Smooth muscle cell of the umbilical artery (primary cell): ENCODE results near the gene MFAP1. TPM values are rescaled to one million over a fixed set of nuclear protein-coding genes. Genes with fewer than 3 reads are reported as not detected.

ENCODE experiments used
- total RNA-seq: library from RNA; depleted of rRNA; stranded (reverse); fragments of >200 nt; gene quantifications from 2 replicates; pipeline ENCODE4 v1.2.3, GENCODE V29; 2014

Gene MFAP1
- total RNA-seq: 27.9 and 31.5 TPM in 2 replicates

GRCh38 chr15:43824302-43825246, at the start of gene MFAP1:
TSS of gene MFAP1 (minus strand) at chr15:43824690. CDS start at chr15:43824569, 121 bp downstream.

GRCh38 chr15:43826508-43827341, 2.2 kb upstream of the MFAP1 start, which contains the start of gene WDR76:
TSS of gene WDR76 (plus strand) at chr15:43827002. CDS start at chr15:43827033, 31 bp downstream.

GRCh38 chr15:43800286-43801141, 24.0 kb downstream of the MFAP1 start, which contains the start of gene HYPK:
TSS of gene HYPK (plus strand) at chr15:43800599. CDS start at chr15:43800623, 24 bp downstream.

GRCh38 chr15:43799945-43800285, 24.6 kb downstream of the MFAP1 start, which contains the start of gene SERINC4:
TSS of gene SERINC4 (minus strand) at chr15:43800220. CDS start at chr15:43799986, 234 bp downstream.

GRCh38 chr15:43791993-43792760, 32.3 kb downstream of the MFAP1 start, which contains the start of gene SERF2:
TSS of gene SERF2 (plus strand) at chr15:43792320. CDS start at chr15:43792377, 57 bp downstream.

GRCh38 chr15:43776718-43777266, 47.7 kb downstream of the MFAP1 start, which contains the start of gene ELL3:
TSS of gene ELL3 (minus strand) at chr15:43776966. CDS start at chr15:43776901, 65 bp downstream.

Other genes with a start within 250 kb of the MFAP1 start
- gene PPIP5K1, start 234.5 kb downstream of the MFAP1 start, total RNA-seq: 20.8 and 81.9 TPM in 2 replicates
- gene CKMT1B, start 230.7 kb downstream of the MFAP1 start, total RNA-seq: not detected in 2 replicates
- gene STRC, start 205.9 kb downstream of the MFAP1 start, total RNA-seq: 0.09 and 0.30 TPM in 2 replicates
- 0.89 and 9.6 TPM in 2 replicates for gene CATSPER2, start 175.8 kb downstream of the MFAP1 start, total RNA-seq
- gene CKMT1A, start 130.8 kb downstream of the MFAP1 start, total RNA-seq: not detected in 2 replicates
- 529 and 690 TPM in 2 replicates for gene PDIA3, start 78.3 kb downstream of the MFAP1 start, total RNA-seq
- gene ELL3, start 47.7 kb downstream of the MFAP1 start, total RNA-seq: 1.7 and 2.7 TPM in 2 replicates
- 844 and 1,099 TPM in 2 replicates for gene SERF2, start 32.4 kb downstream of the MFAP1 start, total RNA-seq
- gene SERINC4, start 24.5 kb downstream of the MFAP1 start, total RNA-seq: not detected in 2 replicates
- gene HYPK, start 24.1 kb downstream of the MFAP1 start, total RNA-seq: 4.8 and 5.8 TPM in 2 replicates
- 3.0 and 11.5 TPM in 2 replicates for gene WDR76, start 2.3 kb upstream of the MFAP1 start, total RNA-seq